A172 (cell line): ENCODE data around the gene OSR1. TPM values are rescaled to one million over a fixed set of nuclear protein-coding genes. Genes with fewer than 3 reads are reported as not detected.
"Not testable (repeated sequence)": the region's sequence is repeated elsewhere in the genome, so short reads cannot be mapped to it uniquely, and the experiment has no call there.

ENCODE experiments used
- DNase-seq: peaks from one replicate; pipeline ENCODE4 v3.0.0-alpha.2; 2015; ENCODE audit warnings: low spot score
- total RNA-seq: library from RNA; depleted of rRNA; stranded (reverse); fragments of >200 nt; shearing (Covaris generic); gene quantifications from 2 replicates; pipeline ENCODE4 v1.2.3, GENCODE V29; 2014

Gene OSR1
- total RNA-seq, 1 experiment from 2014 or later: 6.3 TPM

- DNase-seq: no peak
Observed at GRCh38 chr2:19332503-19332902, 25.9 kb downstream of the OSR1 start.

GRCh38 chr2:19331450-19331849 lies 27.0 kb downstream of the OSR1 start:
- DNase-seq: no peak

DNA sequence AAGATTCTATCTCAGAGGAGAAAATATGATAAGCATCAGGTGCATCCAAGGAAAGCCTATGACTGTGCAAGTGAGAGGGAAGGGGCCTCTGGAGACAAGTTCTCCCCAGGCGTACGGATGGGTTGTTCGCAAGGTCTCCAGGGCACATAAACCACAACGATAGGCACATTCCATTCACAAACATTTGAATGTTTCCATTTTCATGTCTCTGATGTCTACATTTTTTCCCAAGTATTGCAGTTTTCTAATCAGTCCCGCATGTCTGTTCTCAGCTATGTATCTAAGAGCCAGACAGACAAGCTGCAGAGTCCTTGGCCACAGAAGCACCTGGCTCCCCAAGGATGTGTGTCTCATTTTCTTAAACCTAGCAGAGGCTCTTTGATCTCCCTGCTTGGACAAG lies 28.0 kb downstream of the OSR1 start:
- no peak for DNase-seq

- no peak for DNase-seq
Observed at GRCh38 chr2:19329445-19329844, 29.0 kb downstream of the OSR1 start.

DNA sequence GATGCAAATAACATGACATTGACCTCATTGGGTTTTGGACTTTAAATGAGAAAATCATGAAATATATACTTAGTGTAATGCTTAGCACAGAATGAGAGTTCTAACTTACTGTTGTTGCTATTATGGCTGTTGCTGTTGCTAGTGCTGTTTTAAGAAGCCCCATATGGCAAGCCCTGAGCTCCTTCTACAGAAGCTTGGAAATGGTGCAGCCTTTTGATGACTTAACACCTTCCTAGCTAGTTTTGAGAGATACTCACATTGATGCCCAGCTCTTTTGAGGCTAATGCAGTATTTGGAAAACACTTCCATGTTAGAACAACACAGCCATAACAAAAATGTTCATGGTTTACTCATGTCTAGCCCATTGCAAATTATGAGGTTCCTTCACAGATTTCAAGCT lies 30.9 kb downstream of the OSR1 start:
- DNase-seq: no peak

- DNase-seq: no peak
Observed at GRCh38 chr2:19321946-19322345, 36.5 kb downstream of the OSR1 start.

DNA sequence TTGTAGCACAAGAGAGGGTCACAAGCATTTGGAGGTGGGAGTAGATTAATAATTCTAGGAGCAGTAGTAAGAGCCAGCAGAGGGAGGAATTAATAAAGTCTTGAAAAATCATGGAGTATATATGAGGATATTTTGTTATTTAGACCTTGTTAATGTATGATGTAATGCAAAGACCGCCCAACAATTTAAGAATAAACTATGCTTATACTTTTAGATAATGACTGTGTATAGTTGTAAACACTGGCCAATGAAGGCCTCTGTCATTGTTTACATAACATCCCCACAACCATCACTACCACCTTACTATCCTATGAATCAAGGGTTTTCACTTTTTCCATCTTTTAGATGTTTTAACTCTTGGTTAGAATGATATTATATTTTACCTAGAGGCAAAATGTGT lies 37.6 kb downstream of the OSR1 start:
- DNase-seq: no peak

GRCh38 chr2:19319698-19320097 lies 38.7 kb downstream of the OSR1 start:
- no peak for DNase-seq

GRCh38 chr2:19319064-19319463 lies 39.4 kb downstream of the OSR1 start:
- no peak for DNase-seq

GRCh38 chr2:19313553-19313952 lies 44.9 kb downstream of the OSR1 start:
- DNase-seq: no peak

- DNase-seq: peak; percentile 32
Observed at GRCh38 chr2:19312949-19313348, 45.5 kb downstream of the OSR1 start.

DNA sequence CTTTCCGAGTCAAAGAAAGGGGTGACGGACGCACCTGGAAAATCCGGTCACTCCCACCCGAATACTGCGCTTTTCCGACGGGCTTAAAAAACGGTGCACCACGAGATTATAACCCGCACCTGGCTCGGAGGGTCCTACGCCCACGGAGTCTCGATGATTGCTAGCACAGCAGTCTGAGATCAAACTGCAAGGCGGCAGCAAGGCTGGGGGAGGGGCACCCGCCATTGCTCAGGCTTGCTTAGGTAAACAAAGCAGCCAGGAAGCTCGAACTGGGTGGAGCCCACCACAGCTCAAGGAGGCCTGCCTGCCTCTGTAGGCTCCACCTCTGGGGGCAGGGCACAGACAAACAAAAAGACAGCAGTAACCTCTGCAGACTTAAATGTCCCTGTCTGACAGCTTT lies 52.4 kb downstream of the OSR1 start:
- not testable (repeated sequence) for DNase-seq

GRCh38 chr2:19305400-19306055 lies 52.9 kb downstream of the OSR1 start:
- not testable (repeated sequence) for DNase-seq

DNA sequence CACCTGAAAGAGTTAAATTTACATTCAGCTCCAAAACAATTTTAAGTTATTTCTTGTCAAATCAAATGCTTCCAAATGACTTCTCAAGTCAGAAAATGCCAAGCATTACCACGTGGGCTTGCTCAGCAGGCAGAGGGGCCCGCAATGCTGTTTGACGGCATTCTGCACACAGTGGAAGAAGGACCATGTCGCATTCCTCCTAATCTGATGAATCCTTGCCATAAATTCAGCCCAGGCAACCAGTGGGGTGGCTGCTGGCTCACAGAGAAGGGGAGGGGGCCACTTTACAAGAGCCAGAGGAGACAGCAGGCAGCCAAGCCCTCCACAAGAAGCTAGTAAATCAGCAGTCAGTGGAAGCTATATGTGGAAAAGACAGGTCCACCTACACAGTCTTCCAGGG lies 56.7 kb downstream of the OSR1 start:
- DNase-seq: no peak
